Muscle of back (tissue), 11 donors: ENCODE measurements around the gene CD69. TPM values are rescaled to one million over a fixed set of nuclear protein-coding genes. Genes with fewer than 3 reads are reported as not detected.
"Not testable (repeated sequence)": the region's sequence is repeated elsewhere in the genome, so short reads cannot be mapped to it uniquely, and the experiment has no call there.

ENCODE experiments used
- DNase-seq, 3 donors: peaks; one replicate each; pipeline versions ENCODE4 v3.0.0 to v3.0.0-alpha.2; 2013
- polyA plus RNA-seq, 10 donors: library from polyadenylated mRNA; unstranded; fragments of 120-200 nt; gene quantifications; one replicate each; pipeline ENCODE4 v1.2.1, GENCODE V29; 2013; ENCODE audit not compliant: insufficient read length in 10 of 10

Gene CD69
- polyA plus RNA-seq, 10 donors = 0.31 to 25.0 (median 1.2) TPM

DNA sequence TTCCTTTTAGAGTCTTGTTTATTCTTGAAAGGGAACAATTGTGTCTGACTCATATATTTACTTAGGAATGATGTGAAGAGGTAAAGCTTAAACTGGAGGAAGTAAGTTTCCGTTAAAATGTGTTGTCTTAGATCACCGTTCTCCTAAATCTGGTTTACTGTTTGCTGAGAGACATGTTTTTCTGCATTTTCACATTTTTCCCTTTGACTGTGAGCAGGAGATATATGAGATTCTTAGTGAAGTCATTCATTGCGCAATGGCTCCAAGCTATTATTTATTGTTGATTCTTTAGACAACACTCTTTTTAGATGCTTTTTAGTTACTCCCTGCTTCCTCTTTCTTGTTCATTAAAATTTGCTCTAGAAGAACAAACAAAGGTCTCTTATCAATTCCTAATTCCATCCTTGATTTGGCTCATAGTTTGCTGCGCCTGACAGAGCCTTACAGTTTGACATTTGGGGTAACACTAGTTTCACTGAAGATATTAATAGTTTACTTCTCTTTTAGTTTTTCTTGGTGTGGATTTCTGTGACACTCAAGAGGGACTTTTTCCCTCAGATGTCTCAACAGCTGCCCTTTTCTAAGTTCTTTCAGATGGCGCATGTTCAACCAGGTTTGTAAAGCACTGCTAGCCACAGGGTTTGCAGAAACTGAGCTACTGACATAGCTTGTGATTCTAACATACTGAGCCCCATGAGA, 39.2 kb downstream of the CD69 start:
- DNase-seq = no peak

DNA sequence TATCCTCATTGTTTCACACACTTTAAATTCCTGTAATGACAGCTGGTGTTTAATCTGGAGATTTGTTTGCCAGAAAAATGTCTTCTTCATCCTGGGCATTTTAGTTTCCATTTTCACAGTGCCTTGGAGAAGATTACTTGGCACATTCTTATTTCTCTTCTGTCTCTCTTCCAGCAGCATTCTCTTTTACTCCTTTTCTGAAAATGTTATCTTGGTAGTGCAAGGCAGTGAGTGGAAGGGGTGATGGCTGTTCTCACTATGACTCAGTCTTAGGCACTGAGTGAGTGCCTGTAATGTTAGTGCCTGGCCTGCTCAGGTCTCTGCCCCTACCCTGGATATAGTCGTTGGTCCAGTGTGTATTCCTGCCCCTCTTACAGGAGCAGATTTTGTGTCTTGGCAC, 40.9 kb downstream of the CD69 start:
- DNase-seq = no peak

DNA sequence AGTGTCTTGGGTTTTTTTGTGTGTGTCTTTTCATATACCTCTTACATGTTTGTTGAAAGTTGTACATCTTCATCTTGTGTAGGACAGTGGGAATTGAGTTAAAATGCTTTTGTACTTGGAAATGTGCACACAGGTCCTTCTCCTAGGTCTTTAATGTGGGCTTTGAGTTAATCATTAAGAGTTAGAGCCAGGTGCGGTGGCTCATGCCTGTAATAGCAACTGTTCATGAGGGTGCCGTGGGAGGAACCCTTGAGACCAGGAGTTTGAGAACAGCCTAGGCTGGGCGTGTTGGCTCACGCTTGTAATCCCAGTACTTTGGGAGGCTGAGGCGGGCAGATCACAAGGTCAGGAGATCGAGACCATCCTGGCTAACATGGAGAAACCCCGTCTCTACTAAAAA, 41.7 kb downstream of the CD69 start:
- DNase-seq = no peak

DNA sequence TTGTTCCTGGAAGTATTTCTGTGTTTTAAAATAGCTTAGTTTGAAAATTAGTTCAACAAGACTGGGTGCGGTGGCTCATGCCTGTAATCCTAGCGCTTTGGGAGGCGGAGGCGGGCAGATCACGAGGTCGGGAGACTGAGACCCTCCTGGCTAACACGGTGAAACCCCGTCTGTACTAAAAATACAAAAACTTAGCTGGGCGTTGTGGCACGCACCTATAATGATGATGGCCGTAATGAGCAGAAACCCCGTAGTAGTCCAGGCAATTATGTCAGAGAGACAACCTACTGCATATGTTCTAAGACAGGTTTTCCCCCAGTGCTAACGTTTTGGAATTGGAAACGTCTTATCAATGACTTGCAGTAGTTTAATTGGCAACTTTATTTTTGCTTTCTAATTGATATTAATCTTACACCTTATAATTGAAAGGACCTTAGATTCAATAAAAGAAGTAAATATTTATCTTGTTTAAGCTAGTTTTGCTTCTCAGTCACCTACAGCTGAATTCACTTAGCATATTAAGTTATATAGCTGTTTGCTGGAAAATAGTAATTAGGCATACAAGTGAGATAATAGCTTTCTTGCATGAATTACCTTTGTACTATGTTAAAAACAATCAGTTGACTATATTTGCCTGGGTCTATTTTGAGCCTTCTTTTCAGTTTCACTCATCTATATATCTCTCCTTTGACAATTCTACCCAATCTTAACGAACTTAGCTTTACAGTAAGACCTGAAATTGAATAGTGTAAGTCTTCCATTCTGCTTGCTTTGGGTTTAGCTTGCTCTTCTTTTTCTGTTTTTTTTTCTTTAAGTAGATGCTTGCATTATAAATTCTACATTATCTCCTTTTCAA, 43.4 kb downstream of the CD69 start:
- no peak for DNase-seq

DNA sequence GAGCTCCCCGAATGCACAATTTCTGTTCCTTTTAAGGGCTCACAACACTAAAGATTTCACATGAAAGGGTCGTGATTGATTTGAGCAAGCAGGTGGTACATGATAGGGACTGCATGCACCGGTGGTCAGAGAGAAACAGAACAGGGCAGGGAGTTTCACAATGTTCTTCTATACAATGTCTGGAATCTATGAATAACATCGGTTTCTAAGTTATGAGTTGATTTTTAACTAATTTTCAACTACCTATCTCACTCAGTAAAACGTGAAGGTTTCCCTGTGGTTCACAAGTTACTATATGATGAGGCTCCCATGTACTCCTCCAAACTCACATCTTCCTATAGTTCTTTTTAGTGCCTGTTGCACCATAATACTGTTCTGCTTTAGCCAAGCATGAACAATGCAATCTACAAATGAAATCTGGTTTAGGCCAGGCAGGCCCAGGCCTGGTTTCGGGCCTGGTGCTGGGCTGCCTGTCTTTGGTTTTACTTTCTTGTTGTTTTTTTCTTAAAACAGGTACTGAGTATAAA, 47.6 kb downstream of the CD69 start:
- DNase-seq = not testable (repeated sequence)

DNA sequence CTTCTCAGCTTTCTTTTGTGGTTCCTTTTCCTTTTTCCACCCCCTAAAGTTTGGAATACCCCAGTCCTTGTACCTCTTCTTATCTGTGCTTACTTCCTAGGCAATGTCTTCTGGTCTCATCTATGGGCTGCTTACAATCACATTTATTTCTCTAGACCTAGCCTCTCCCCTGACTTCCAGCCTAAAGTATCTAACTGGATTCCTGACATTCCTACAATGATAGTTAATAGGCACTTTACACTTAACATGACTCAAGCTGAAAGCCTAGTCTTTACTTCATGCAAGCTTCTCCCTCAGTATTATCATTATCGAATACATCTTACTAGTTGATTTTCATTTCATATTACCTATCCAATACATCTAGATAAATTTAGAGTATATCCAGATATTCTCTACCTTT, 49.0 kb downstream of the CD69 start:
- DNase-seq = no peak

DNA sequence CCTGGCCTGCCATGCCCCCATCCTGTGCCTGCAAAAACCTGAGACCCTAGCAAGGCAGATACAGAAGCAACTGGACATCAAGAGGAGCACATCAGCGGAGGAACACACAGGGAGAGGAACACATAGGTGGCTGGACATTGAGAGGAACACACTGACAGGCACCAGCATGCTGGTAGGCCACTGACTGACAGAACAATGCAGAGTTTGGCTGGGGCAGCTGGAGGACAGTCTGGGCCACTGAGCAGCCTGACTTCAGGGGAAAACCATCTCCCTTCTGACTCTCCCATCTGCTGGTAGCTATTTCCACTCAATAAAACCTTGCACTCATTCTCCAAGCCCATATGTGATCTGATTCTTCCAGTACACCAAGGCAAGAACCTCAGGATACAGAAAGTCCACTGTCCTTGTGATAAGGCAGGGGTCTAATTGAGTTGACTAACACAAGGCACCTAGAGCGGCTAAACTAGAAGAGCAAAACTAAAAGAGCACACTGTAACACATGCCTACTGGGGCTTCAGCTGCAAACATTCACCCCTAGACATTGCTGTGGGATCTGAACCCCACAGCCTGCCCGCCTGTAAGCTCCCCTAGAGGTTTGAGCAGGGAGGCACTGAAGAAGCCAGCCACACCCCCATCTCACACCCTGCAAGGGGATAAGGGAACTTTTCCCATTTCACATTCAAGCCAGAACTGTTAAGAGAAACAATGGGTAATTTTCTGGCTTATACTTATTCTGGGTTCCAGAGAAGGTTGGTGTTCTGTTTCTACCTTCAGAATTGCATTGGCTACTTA, 49.9 kb downstream of the CD69 start:
- DNase-seq = no peak

DNA sequence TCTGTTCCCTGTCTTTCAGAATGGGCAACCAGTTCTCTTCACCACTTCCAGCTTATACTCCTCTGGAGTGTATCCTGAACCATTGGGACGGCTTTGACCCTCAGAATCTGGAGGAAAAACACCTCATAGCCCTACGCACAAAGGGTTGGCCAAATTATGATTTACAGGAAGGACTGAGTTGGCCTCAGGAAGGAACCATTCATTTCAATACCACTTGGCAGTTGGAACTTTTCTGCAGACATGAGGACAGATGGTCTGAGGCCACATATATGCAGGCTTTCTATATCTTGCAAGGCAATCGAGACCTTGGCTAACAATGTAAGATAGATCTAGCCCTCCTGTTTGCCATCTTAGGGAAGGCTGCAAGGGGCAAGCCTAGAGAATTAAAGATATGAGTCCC, 51.8 kb downstream of the CD69 start:
- DNase-seq = no peak

DNA sequence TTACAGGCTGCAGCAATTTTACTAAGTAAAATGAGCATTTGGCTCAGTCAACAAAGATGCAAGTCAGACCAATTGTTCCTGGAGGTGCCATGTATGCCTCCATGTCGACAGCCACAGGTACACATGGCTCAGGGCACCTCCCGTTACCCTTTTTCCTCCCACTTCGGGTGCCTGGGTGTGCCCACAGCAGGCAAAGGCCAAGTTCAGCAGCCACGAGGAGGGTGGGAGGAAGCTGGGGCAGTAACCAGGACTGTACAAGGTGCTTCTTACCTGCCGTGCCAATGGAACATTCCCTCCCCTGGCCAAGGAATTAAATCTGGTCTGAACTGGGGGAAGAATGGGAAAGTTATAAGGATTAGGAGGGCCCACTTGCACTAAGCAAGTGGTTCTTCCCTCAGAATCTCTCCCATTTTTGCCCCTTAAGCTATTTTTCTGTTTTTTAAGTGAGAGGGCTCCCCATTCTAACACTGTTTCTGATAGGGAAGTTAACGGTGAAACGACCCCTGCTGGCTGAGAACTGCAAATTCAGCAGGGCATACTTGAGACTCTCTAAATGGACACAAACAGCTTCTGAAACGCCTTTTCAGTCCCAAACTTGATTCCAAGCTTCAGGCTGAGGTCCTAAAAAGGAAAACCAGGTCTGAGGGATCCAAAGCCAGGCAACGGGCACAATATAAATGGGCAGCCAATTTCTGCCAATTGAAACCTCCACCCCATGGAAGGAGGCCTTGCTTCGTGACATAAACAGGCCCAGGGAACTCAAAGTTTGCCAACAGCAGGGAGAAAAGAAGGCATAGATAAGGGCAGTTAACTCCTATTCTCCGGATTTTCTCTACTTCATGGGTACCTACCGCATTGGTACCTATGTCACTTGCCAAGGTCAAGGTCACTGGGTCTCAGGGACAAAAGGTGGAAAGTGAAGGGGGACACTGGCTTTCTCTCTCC, 52.6 kb downstream of the CD69 start:
- peak; percentile 10 to 55 (median 33) for DNase-seq

DNA sequence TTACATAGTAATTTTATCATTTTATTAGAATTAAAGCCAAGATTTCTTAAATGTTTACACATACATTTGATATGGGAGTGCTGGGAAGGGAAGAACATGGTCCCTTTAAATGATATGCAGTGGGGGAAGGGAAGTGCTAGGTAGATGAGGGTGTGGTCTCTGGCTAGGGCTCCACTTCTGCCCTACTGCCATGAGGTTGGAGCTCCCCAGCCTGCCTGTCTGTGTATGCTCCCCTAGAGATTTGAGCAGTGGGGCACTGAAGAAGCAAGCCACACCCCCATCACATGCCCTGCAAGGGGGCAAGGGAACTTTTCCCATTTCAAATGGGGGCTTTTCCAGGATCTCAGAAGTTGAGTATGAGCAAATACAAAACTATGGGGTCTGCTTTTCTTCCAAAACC, 53.3 kb downstream of the CD69 start:
- DNase-seq = no peak

DNA sequence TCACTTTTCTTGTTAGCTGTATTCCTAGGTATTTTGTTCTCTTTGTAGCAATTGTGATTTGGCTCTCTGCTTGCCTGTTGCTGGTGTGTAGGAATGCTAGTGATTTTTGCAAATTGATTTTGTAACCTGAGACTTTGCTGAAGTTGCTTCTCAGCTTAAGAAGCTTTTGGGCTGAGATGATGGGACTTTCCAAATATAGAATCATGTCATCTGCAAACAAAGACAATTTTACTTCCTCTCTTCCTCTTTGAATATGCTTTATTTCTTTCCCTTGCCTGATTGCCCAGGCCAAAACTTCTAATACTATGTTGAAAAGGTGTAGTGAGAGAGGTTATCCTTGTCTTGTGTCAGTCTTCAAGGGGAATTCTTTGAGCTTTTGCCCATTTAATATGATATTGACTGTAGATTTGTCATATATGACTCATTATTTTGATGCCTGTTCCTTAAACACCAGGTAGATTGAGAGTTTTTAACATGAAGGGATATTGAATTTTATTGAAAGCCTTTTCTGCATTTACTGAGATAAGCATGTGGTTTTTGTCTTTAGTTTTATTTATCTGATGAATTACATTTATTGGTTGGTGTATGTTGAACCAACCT, 54.5 kb downstream of the CD69 start:
- DNase-seq = no peak

DNA sequence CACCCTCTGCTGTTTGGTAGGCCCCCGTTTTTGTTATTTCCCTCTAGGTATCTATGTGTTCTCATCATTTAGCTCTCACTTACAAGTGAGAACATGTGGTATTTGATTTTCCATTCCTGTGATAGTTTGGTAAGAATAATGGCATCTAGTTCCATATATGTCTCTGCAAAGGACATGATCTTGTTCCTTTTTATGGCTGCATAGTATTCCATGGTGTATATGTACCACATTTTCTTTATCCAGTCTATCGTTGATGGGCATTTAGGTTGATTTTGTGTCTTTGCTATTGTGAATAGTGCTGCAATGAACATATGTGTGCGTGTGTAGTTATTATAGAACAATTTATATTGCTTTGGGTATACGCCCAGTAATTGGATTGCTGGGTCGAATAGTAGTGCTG, 56.1 kb downstream of the CD69 start:
- DNase-seq = not testable (repeated sequence)

Other genes with a start within 250 kb of the CD69 start
- 1 to 10 TPM in 4 of 10 donors, under 1 TPM in 6; 0.16 to 6.5 (median 0.76) TPM for gene KLRB1, start 153.0 kb downstream of the CD69 start, polyA plus RNA-seq
- 10 to 100 TPM in 5 of 10 donors, 1 to 10 TPM in 5; 3.0 to 14.4 (median 9.5) TPM for gene CLEC2D, start 91.2 kb downstream of the CD69 start, polyA plus RNA-seq
- gene CLECL1, start 27.8 kb downstream of the CD69 start, polyA plus RNA-seq = under 1 TPM in 4 of 10 donors, not detected in 6; 0.23 to 0.50 (median 0.38) TPM
- under 1 TPM in 8 of 10 donors, not detected in 2; 0.22 to 0.67 (median 0.38) TPM for gene KLRF1, start 66.6 kb upstream of the CD69 start, polyA plus RNA-seq
- gene CLEC2B, start 108.5 kb upstream of the CD69 start, polyA plus RNA-seq = 1 to 10 TPM; 1.3 to 7.2 (median 2.5) TPM
- not detected for gene KLRF2, start 120.6 kb upstream of the CD69 start, polyA plus RNA-seq
- gene CLEC2A, start 171.5 kb upstream of the CD69 start, polyA plus RNA-seq = under 1 TPM in 1 of 10 donors, not detected in 9; 0.61 TPM
- gene CLEC12A, start 210.5 kb upstream of the CD69 start, polyA plus RNA-seq = 1 to 10 TPM in 4 of 10 donors, under 1 TPM in 6; 0.26 to 1.4 (median 0.52) TPM
- gene CLEC1B, start 238.2 kb upstream of the CD69 start, polyA plus RNA-seq = under 1 TPM in 5 of 10 donors, not detected in 5; 0.12 to 0.32 (median 0.18) TPM
- gene CLEC12B, start 249.7 kb upstream of the CD69 start, polyA plus RNA-seq = under 1 TPM in 2 of 10 donors, not detected in 8; 0.21 to 0.24 TPM